Mesendoderm (in vitro differentiated cells): ENCODE measurements around the gene PPP1R1C.
A peak's percentile ranks its signal among the peaks of the same experiment; 100 is the strongest.

Experiments used
- DNase-seq: peaks from one replicate; pipeline ENCODE4 v3.0.0; 2013
- H2AK5ac ChIP-seq: 2 replicates; pipeline ENCODE4 v1.6.1; 2013; ENCODE audit warnings: low read length, inconsistent platforms
- H2BK120ac ChIP-seq: 2 replicates; pipeline ENCODE4 v1.6.1; 2013; ENCODE audit warnings: low read depth, mild to moderate bottlenecking, low read length, moderate library complexity, mixed read lengths
- H2BK15ac ChIP-seq: replicated peaks from 2 replicates; pipeline ENCODE4 v1.6.1; 2013; ENCODE audit warnings: low read depth, mild to moderate bottlenecking, moderate library complexity
- H2BK5ac ChIP-seq: 2 replicates; pipeline ENCODE4 v1.6.1; 2013; ENCODE audit warnings: low read length, inconsistent platforms
- H3K18ac ChIP-seq: 2 replicates; pipeline ENCODE4 v1.6.1; 2013; ENCODE audit warnings: mild to moderate bottlenecking, low read length, mixed read lengths
- H3K23ac ChIP-seq: one replicate; pipeline ENCODE4 v1.6.1; 2013; ENCODE audit warnings: low read length
- H3K27ac ChIP-seq: 2 replicates; pipeline ENCODE4 v1.5.1; 2013; ENCODE audit warnings: low read depth, mild to moderate bottlenecking, inconsistent platforms, low read length, moderate library complexity
- H3K27me3 ChIP-seq: 2 replicates; pipeline ENCODE4 v1.6.1; 2013; ENCODE audit warnings: low read length, control low read depth, mild to moderate bottlenecking, inconsistent platforms; ENCODE audit not compliant: insufficient read depth, poor library complexity
- H3K36me3 ChIP-seq: 2 replicates; pipeline ENCODE4 v1.6.1; 2013; ENCODE audit warnings: low read length, inconsistent platforms; ENCODE audit not compliant: control insufficient read depth, insufficient read depth
- H3K4ac ChIP-seq: one replicate; pipeline ENCODE4 v1.6.1; 2013; ENCODE audit warnings: low read depth, mild to moderate bottlenecking, low read length, moderate library complexity
- H3K4me1 ChIP-seq: 2 replicates; pipeline ENCODE4 v1.6.1; 2013; ENCODE audit warnings: low read depth, low read length, inconsistent platforms; ENCODE audit not compliant: control insufficient read depth
- H3K4me2 ChIP-seq: 2 replicates; pipeline ENCODE4 v1.6.1; 2013; ENCODE audit warnings: low read length
- H3K4me3 ChIP-seq: 2 replicates; pipeline ENCODE4 v1.5.1; 2013; ENCODE audit warnings: mild to moderate bottlenecking, low read length
- H3K56ac ChIP-seq: one replicate; pipeline ENCODE4 v1.6.1; 2013; ENCODE audit warnings: low read length
- H3K79me1 ChIP-seq: 2 replicates; pipeline ENCODE4 v1.6.1; 2013; ENCODE audit warnings: low read length, inconsistent platforms
- H3K79me2 ChIP-seq: 2 replicates; pipeline ENCODE4 v1.6.1; 2013; ENCODE audit warnings: mild to moderate bottlenecking, low read length; ENCODE audit not compliant: control insufficient read depth, insufficient read depth
- H3K9ac ChIP-seq: 2 replicates; pipeline ENCODE4 v1.6.1; 2013; ENCODE audit warnings: low read length, inconsistent platforms
- H4K5ac ChIP-seq: one replicate; pipeline ENCODE4 v1.6.1; 2013; ENCODE audit warnings: low read length
- H4K8ac ChIP-seq: one replicate; pipeline ENCODE4 v1.6.1; 2013; ENCODE audit warnings: low read depth, mild to moderate bottlenecking, control low read depth, low read length, moderate library complexity
- WGBS: extraction: QIAGEN DNeasy Blood & Tissue Kit; methylation state at CpG from one replicate; pipeline ENCODE4 v1.1.7; 2013; ENCODE audit warnings: low lambda C conversion rate, missing lambda C conversion rate; ENCODE audit not compliant: insufficient coverage; ENCODE audit errors: extremely low coverage; 5-methylcytosine and 5-hydroxymethylcytosine counted together

PPP1R1C gene

GRCh38 chr2:182090486-182090885 lies 104.8 kb downstream of the PPP1R1C start:
- Histone ChIP-seq H3K4ac (no peak overlapping the region), H4K5ac (no peak overlapping the region), H2AK5ac (no peak overlapping the region), H2BK5ac (no peak overlapping the region), H3K56ac (no peak overlapping the region), H3K27ac (no peak overlapping the region), H3K4me3 (no peak overlapping the region), H3K4me2 (no peak overlapping the region), H4K8ac (no peak overlapping the region), H3K18ac (no peak overlapping the region), H2BK15ac (no peak overlapping the region), H3K79me2 (no peaks in the 10 kb centered on the region), H3K27me3 (no peaks in the 10 kb centered on the region), H3K79me1 (no peaks in the 10 kb centered on the region), H3K23ac (no peak overlapping the region), H3K4me1 (no peaks in the 10 kb centered on the region), H3K36me3 (no peaks in the 10 kb centered on the region), H2BK120ac (no peak overlapping the region), H3K9ac (no peak overlapping the region)
- DNase-seq: no peak
- WGBS: no CpG with 5 or more reads among the region's 3 CpGs

GRCh38 chr2:182097571-182098164 lies 112.0 kb downstream of the PPP1R1C start:
- Histone ChIP-seq H3K4ac (no peak overlapping the region), H2AK5ac (no peak overlapping the region), H3K56ac (no peak overlapping the region), H3K18ac (no peak overlapping the region), H3K27ac (no peak overlapping the region), H3K36me3 (no peaks in the 10 kb centered on the region), H3K79me2 (no peaks in the 10 kb centered on the region), H3K4me2 (no peak overlapping the region), H4K8ac (no peak overlapping the region), H2BK120ac (no peak overlapping the region), H3K4me3 (no peak overlapping the region), H2BK5ac (no peak overlapping the region), H2BK15ac (no peak overlapping the region), H3K9ac (no peak overlapping the region), H3K4me1 (no peaks in the 10 kb centered on the region), H3K23ac (no peak overlapping the region), H4K5ac (no peak overlapping the region), H3K27me3 (no peaks in the 10 kb centered on the region), H3K79me1 (no peaks in the 10 kb centered on the region)
- no CpG with 5 or more reads among the region's 2 CpGs for WGBS
- no peak for DNase-seq

- Histone ChIP-seq H3K56ac (no peak overlapping the region), H3K4ac (no peak overlapping the region), H3K79me1 (no peaks in the 10 kb centered on the region), H3K4me3 (no peak overlapping the region), H2AK5ac (no peak overlapping the region), H4K8ac (no peak overlapping the region), H3K23ac (no peak overlapping the region), H2BK120ac (no peak overlapping the region), H3K9ac (no peak overlapping the region), H3K79me2 (no peaks in the 10 kb centered on the region), H3K4me2 (no peak overlapping the region), H4K5ac (no peak overlapping the region), H3K36me3 (no peaks in the 10 kb centered on the region), H2BK15ac (no peak overlapping the region), H2BK5ac (no peak overlapping the region), H3K27ac (no peak overlapping the region), H3K27me3 (no peaks in the 10 kb centered on the region), H3K4me1 (no peaks in the 10 kb centered on the region), H3K18ac (no peak overlapping the region)
- WGBS: no CpG with 5 or more reads among the region's 1 CpG
- DNase-seq: no peak
Observed at GRCh38 chr2:182098648-182099047, 113.0 kb downstream of the PPP1R1C start.

- Histone ChIP-seq H3K27me3 (no peaks in the 10 kb centered on the region), H3K4me3 (no peak overlapping the region), H3K27ac (no peak overlapping the region), H3K79me2 (no peaks in the 10 kb centered on the region), H3K56ac (no peak overlapping the region), H2BK120ac (no peak overlapping the region), H3K36me3 (no peaks in the 10 kb centered on the region), H3K4ac (no peak overlapping the region), H3K4me1 (no peaks in the 10 kb centered on the region), H2BK15ac (no peak overlapping the region), H4K8ac (no peak overlapping the region), H4K5ac (no peak overlapping the region), H2BK5ac (no peak overlapping the region), H3K79me1 (no peaks in the 10 kb centered on the region), H3K9ac (no peak overlapping the region), H2AK5ac (no peak overlapping the region), H3K23ac (no peak overlapping the region), H3K4me2 (no peak overlapping the region), H3K18ac (peak overlapping the region; percentile 12)
- DNase-seq: peak; percentile 49
Observed at GRCh38 chr2:182101263-182101662, 115.6 kb downstream of the PPP1R1C start.

GRCh38 chr2:182103526-182103925 lies 117.9 kb downstream of the PPP1R1C start:
- no CpG with 5 or more reads among the region's 5 CpGs for WGBS
- no peak overlapping the region for H4K5ac ChIP-seq
- no peak overlapping the region for H3K4me2 ChIP-seq
- H3K27ac ChIP-seq: no peak overlapping the region
- H3K4me3 ChIP-seq: no peak overlapping the region
- H3K4ac ChIP-seq: no peak overlapping the region
- no peak overlapping the region for H3K18ac ChIP-seq
- H3K79me1 ChIP-seq: no peaks in the 10 kb centered on the region
- no peaks in the 10 kb centered on the region for H3K4me1 ChIP-seq
- no peaks in the 10 kb centered on the region for H3K27me3 ChIP-seq
- no peak overlapping the region for H4K8ac ChIP-seq
- H3K56ac ChIP-seq: no peak overlapping the region
- no peak overlapping the region for H2BK5ac ChIP-seq
- no peak overlapping the region for H2AK5ac ChIP-seq
- no peaks in the 10 kb centered on the region for H3K36me3 ChIP-seq
- H3K79me2 ChIP-seq: no peaks in the 10 kb centered on the region
- DNase-seq: peak; percentile 33
- no peak overlapping the region for H3K23ac ChIP-seq
- H3K9ac ChIP-seq: no peak overlapping the region
- no peak overlapping the region for H2BK120ac ChIP-seq
- H2BK15ac ChIP-seq: no peak overlapping the region

- Histone ChIP-seq H3K4me1 (no peaks in the 10 kb centered on the region), H2AK5ac (no peak overlapping the region), H4K5ac (no peak overlapping the region), H3K27ac (no peak overlapping the region), H3K23ac (no peak overlapping the region), H3K56ac (no peak overlapping the region), H3K18ac (no peak overlapping the region), H3K4me2 (no peak overlapping the region), H4K8ac (no peak overlapping the region), H3K79me1 (no peaks in the 10 kb centered on the region), H3K27me3 (no peaks in the 10 kb centered on the region), H2BK5ac (no peak overlapping the region), H2BK15ac (no peak overlapping the region), H3K79me2 (no peaks in the 10 kb centered on the region), H3K36me3 (no peaks in the 10 kb centered on the region), H2BK120ac (no peak overlapping the region), H3K9ac (no peak overlapping the region), H3K4me3 (no peak overlapping the region), H3K4ac (no peak overlapping the region)
- WGBS: no CpG with 5 or more reads among the region's 1 CpG
- no peak for DNase-seq
Observed at GRCh38 chr2:182110347-182110746, 124.7 kb downstream of the PPP1R1C start.
